ENCODE data around the gene IL13RA1.

- TF ChIP-seq REST (IDR thresholded peaks at IDR 0.05) (no peak), CTCF (IDR thresholded peaks at IDR 0.05; ENCODE audit: low read depth, low read length, missing input control) (no peak), TAF1 (conservative IDR thresholded peaks at IDR 0.05) (no peak), JUND (IDR thresholded peaks at IDR 0.05) (no peak), YY1 (IDR thresholded peaks at IDR 0.05) (no peak), SP1 (IDR thresholded peaks at IDR 0.05) (no peak), NR2F2 (IDR thresholded peaks at IDR 0.05) (no peak), FOXA1 (IDR thresholded peaks at IDR 0.05) (no peak), RAD21 (IDR thresholded peaks at IDR 0.05) (no peak)
Observed at GRCh38 chrX:118679290-118679689, 48.1 kb upstream of the IL13RA1 start.

Data from liver (tissue), 3 donors.